Measurements from ENCODE around the gene LGR5. TPM values are rescaled to one million over a fixed set of nuclear protein-coding genes. Genes with fewer than 3 reads are reported as not detected.

Gene LGR5
- total RNA-seq, 1 donor from 2014 or later: 1.1 TPM

DNA sequence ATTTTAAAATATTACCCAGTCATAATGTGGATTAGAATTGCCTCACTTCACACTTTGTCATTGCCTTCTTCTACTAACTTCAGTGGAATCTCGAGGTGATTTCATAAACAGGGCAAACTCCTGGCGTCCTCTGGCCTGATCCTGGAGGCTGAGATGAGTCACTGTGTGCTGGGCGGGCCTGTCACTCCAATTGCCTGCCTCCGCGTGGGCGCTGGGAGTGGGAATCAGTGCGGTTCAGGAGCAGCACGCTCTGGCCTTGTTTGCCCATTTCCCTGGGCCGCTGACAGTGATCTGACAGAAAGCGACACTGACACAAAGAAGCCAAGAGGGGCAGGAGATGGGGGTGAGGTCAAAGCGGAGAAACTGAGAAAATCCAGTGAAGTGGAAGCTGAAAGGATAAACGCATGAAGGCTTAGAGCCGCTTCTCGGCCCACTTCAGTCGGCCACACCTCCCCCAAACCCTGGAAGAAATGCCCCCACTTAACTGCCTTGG, 29.7 kb downstream of the LGR5 start:
- Mint-ChIP-seq H3K36me3 (ENCODE audit: low read depth, unreplicated experiment) (no peaks in the 10 kb centered on the region), H3K27ac (ENCODE audit: unreplicated experiment) (no peak overlapping the region), H3K4me1 (ENCODE audit: unreplicated experiment) (peaks cover 8% of the 10 kb centered on the region), H3K4me3 (ENCODE audit: unreplicated experiment) (no peak overlapping the region), H3K9me3 (ENCODE audit: unreplicated experiment) (no peaks in the 10 kb centered on the region), H3K27me3 (ENCODE audit: unreplicated experiment) (peaks cover 3% of the 10 kb centered on the region)
- TF ChIP-seq, protein P1, sequence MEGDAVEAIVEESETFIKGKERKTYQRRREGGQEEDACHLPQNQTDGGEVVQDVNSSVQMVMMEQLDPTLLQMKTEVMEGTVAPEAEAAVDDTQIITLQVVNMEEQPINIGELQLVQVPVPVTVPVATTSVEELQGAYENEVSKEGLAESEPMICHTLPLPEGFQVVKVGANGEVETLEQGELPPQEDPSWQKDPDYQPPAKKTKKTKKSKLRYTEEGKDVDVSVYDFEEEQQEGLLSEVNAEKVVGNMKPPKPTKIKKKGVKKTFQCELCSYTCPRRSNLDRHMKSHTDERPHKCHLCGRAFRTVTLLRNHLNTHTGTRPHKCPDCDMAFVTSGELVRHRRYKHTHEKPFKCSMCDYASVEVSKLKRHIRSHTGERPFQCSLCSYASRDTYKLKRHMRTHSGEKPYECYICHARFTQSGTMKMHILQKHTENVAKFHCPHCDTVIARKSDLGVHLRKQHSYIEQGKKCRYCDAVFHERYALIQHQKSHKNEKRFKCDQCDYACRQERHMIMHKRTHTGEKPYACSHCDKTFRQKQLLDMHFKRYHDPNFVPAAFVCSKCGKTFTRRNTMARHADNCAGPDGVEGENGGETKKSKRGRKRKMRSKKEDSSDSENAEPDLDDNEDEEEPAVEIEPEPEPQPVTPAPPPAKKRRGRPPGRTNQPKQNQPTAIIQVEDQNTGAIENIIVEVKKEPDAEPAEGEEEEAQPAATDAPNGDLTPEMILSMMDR (IDR thresholded peaks at IDR 0.05; ENCODE audit: unreplicated experiment): no peak
- DNase-seq (ENCODE audit: low spot score): no peak

DNA sequence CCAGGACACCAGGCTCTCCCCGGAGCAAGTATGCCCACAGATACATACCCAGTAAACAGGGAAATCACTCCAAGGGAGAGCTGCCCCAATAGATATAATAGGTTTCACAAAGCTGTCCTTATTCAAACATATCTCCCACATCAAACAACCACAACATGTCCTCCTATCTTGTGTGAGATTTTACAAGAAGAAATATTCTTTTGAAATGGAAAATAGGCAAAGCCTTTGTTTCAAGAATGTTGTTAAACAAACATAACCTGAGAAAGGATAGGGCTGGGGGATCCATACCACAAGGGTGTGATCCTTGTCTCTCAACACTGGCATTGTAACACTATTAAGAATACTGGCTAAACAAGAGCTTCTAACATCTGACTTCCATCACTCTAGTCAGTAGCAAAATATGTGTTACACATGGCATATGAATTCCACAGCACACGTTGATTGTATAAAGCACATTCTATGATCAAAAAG, 32.9 kb downstream of the LGR5 start:
- Mint-ChIP-seq H3K27me3 (ENCODE audit: unreplicated experiment) (peaks cover 3% of the 10 kb centered on the region), H3K27ac (ENCODE audit: unreplicated experiment) (no peak overlapping the region), H3K4me3 (ENCODE audit: unreplicated experiment) (no peak overlapping the region), H3K4me1 (ENCODE audit: unreplicated experiment) (no peaks in the 10 kb centered on the region), H3K9me3 (ENCODE audit: unreplicated experiment) (no peaks in the 10 kb centered on the region), H3K36me3 (ENCODE audit: low read depth, unreplicated experiment) (no peaks in the 10 kb centered on the region)
- DNase-seq (ENCODE audit: low spot score): no peak
- TF ChIP-seq, protein P1 (IDR thresholded peaks at IDR 0.05; ENCODE audit: unreplicated experiment): no peak

DNA sequence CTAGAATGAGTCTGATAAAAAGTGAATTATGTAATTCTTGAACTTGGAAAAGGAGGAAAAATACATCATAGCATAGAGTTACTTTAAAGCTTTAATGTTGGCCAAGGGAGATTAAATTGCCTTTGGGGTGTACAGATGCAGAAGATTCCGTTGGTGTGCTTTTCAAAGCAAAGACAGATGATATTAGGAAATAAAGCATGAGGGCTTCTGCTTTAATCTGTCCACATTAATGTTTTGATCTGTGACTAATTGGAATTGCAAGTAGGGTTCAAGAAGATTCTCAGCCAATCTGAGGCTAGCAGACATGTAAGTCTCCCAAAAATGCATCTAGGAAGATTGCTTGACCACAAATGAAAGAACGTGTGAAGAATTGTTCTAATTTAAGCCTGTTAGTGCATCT, 35.2 kb downstream of the LGR5 start:
- no peak overlapping the region for H3K27ac Mint-ChIP-seq (ENCODE audit: unreplicated experiment)
- no peaks in the 10 kb centered on the region for H3K4me1 Mint-ChIP-seq (ENCODE audit: unreplicated experiment)
- DNase-seq (ENCODE audit: low spot score): no peak
- TF ChIP-seq, protein P1 (IDR thresholded peaks at IDR 0.05; ENCODE audit: unreplicated experiment): no peak
- peaks cover 2% of the 10 kb centered on the region for H3K27me3 Mint-ChIP-seq (ENCODE audit: unreplicated experiment)
- no peaks in the 10 kb centered on the region for H3K36me3 Mint-ChIP-seq (ENCODE audit: low read depth, unreplicated experiment)
- no peak overlapping the region for H3K4me3 Mint-ChIP-seq (ENCODE audit: unreplicated experiment)
- no peaks in the 10 kb centered on the region for H3K9me3 Mint-ChIP-seq (ENCODE audit: unreplicated experiment)

DNA sequence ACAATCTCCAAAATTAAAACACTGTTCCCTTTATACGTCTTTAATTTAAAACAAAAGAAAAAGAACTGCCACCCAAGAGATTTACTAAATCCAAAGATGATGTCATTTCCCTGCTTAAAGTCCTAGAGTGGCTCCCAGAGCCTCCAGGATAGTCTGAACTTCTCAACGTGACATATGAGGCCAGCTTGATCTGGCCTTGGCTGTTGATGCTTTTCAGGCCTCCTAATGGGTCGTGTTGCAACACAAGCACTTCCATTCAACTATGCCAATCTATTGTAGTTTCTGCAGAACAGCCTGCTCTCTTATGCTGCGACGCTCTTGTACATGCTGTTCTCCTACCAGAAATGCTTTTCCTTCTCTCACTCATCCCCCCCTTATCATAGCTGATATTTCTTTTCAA, 35.7 kb downstream of the LGR5 start:
- Mint-ChIP-seq H3K4me3 (ENCODE audit: unreplicated experiment) (no peak overlapping the region), H3K4me1 (ENCODE audit: unreplicated experiment) (no peaks in the 10 kb centered on the region), H3K27ac (ENCODE audit: unreplicated experiment) (no peak overlapping the region), H3K27me3 (ENCODE audit: unreplicated experiment) (peaks cover 2% of the 10 kb centered on the region), H3K9me3 (ENCODE audit: unreplicated experiment) (no peaks in the 10 kb centered on the region), H3K36me3 (ENCODE audit: low read depth, unreplicated experiment) (no peaks in the 10 kb centered on the region)
- TF ChIP-seq, protein P1 (IDR thresholded peaks at IDR 0.05; ENCODE audit: unreplicated experiment): no peak
- DNase-seq (ENCODE audit: low spot score): no peak

DNA sequence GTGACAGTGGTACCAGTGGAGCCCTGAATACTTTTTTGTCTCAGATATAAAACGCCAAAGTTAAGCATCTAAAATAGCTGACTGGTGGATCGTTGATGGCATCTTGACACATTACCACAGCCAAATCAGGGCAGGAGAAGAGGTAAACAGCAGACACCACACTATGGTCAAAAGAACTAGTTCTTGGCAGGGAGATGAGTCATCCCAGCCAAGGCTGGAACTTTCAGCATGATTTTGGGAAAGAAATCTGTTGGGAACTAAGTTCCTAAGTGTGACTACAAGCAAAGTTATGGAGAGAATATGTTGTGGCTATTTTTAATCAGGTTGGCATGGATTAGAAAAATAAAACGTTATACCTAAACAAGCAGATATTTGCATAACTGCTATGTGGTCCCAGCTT, 36.9 kb downstream of the LGR5 start:
- TF ChIP-seq, protein P1 (IDR thresholded peaks at IDR 0.05; ENCODE audit: unreplicated experiment): no peak
- Mint-ChIP-seq H3K4me1 (ENCODE audit: unreplicated experiment) (no peaks in the 10 kb centered on the region), H3K27me3 (ENCODE audit: unreplicated experiment) (no peaks in the 10 kb centered on the region), H3K27ac (ENCODE audit: unreplicated experiment) (no peak overlapping the region), H3K36me3 (ENCODE audit: low read depth, unreplicated experiment) (no peaks in the 10 kb centered on the region), H3K9me3 (ENCODE audit: unreplicated experiment) (no peaks in the 10 kb centered on the region), H3K4me3 (ENCODE audit: unreplicated experiment) (no peak overlapping the region)
- DNase-seq (ENCODE audit: low spot score): no peak

All from endothelial cell (in vitro differentiated cells).